Ectodermal cell (in vitro differentiated cells): ENCODE measurements around the gene ZNF804A.
"Not testable (repeated sequence)": the region's sequence is repeated elsewhere in the genome, so short reads cannot be mapped to it uniquely, and the experiment has no call there.

ENCODE experiments used
- H3K27ac ChIP-seq: 2 replicates; pipeline ENCODE4 v1.7.0; 2013; ENCODE audit warnings: mild to moderate bottlenecking, low read depth, low read length; ENCODE audit not compliant: insufficient read depth, poor library complexity, severe bottlenecking
- H3K27me3 ChIP-seq: 2 replicates; pipeline ENCODE4 v1.7.0; 2013; ENCODE audit warnings: mild to moderate bottlenecking, low read length; ENCODE audit not compliant: insufficient read depth, control insufficient read depth, poor library complexity, severe bottlenecking
- H3K36me3 ChIP-seq: one replicate; pipeline ENCODE4 v1.7.0; 2013; ENCODE audit warnings: low read length; ENCODE audit not compliant: control insufficient read depth, insufficient read depth
- H3K4me1 ChIP-seq: one replicate; pipeline ENCODE4 v1.7.0; 2013; ENCODE audit warnings: low read length; ENCODE audit not compliant: control insufficient read depth, insufficient read depth
- H3K4me3 ChIP-seq: 2 replicates; pipeline ENCODE4 v1.7.0; 2013; ENCODE audit warnings: low read depth, low read length, control low read depth; ENCODE audit not compliant: insufficient read depth
- H3K9me3 ChIP-seq: 2 replicates; pipeline ENCODE4 v1.7.0; 2013; ENCODE audit warnings: mild to moderate bottlenecking, low read length, moderate library complexity; ENCODE audit not compliant: control insufficient read depth
- WGBS, 2 experiments: methylation state at CpG; one replicate each; pipeline ENCODE4 v1.1.7; 2013; ENCODE audit warnings: missing lambda C conversion rate in 2 of 2; 5-methylcytosine and 5-hydroxymethylcytosine counted together

Gene ZNF804A

GRCh38 chr2:184849516-184849915, 251.2 kb downstream of the ZNF804A start:
- H3K9me3 ChIP-seq = no peaks in the 10 kb centered on the region
- H3K36me3 ChIP-seq = no peaks in the 10 kb centered on the region
- H3K4me1 ChIP-seq = no peaks in the 10 kb centered on the region
- no peak overlapping the region for H3K4me3 ChIP-seq
- H3K27ac ChIP-seq = no peak overlapping the region
- H3K27me3 ChIP-seq = no peaks in the 10 kb centered on the region

- Histone ChIP-seq H3K4me1 (no peaks in the 10 kb centered on the region), H3K27me3 (no peaks in the 10 kb centered on the region)
- WGBS, 2 experiments = 91 to 92% methylated on average over 1 of the region's 1 CpG
Observed at GRCh38 chr2:184851576-184851975, 253.2 kb downstream of the ZNF804A start.

GRCh38 chr2:184859187-184859586, 260.9 kb downstream of the ZNF804A start:
- no peak overlapping the region for H3K27ac ChIP-seq
- no peaks in the 10 kb centered on the region for H3K9me3 ChIP-seq
- no peaks in the 10 kb centered on the region for H3K36me3 ChIP-seq
- H3K4me3 ChIP-seq = no peak overlapping the region
- no peaks in the 10 kb centered on the region for H3K27me3 ChIP-seq
- no peaks in the 10 kb centered on the region for H3K4me1 ChIP-seq

More at GRCh38 chr2:184851576-184851975, 253.2 kb downstream of the ZNF804A start:
- H3K27ac ChIP-seq = no peak overlapping the region
- H3K9me3 ChIP-seq = no peaks in the 10 kb centered on the region
- H3K4me3 ChIP-seq = no peak overlapping the region
- no peaks in the 10 kb centered on the region for H3K36me3 ChIP-seq

GRCh38 chr2:184860744-184861143, 262.4 kb downstream of the ZNF804A start:
- no peaks in the 10 kb centered on the region for H3K27me3 ChIP-seq
- no peak overlapping the region for H3K27ac ChIP-seq
- WGBS, 2 experiments = 94 to 97% methylated on average over 2 of the region's 2 CpGs
- no peak overlapping the region for H3K4me3 ChIP-seq
- no peaks in the 10 kb centered on the region for H3K36me3 ChIP-seq
- no peaks in the 10 kb centered on the region for H3K4me1 ChIP-seq
- no peaks in the 10 kb centered on the region for H3K9me3 ChIP-seq

- Histone ChIP-seq H3K4me1 (no peaks in the 10 kb centered on the region), H3K9me3 (no peaks in the 10 kb centered on the region), H3K4me3 (no peak overlapping the region), H3K36me3 (no peaks in the 10 kb centered on the region), H3K27ac (no peak overlapping the region), H3K27me3 (no peaks in the 10 kb centered on the region)
Observed at GRCh38 chr2:184875212-184875611, 276.9 kb downstream of the ZNF804A start.

- Histone ChIP-seq H3K4me3 (no peak overlapping the region), H3K27me3 (no peaks in the 10 kb centered on the region), H3K4me1 (no peaks in the 10 kb centered on the region), H3K36me3 (no peaks in the 10 kb centered on the region), H3K27ac (no peak overlapping the region), H3K9me3 (no peaks in the 10 kb centered on the region)
Observed at GRCh38 chr2:184875911-184876310, 277.6 kb downstream of the ZNF804A start.

- H3K4me1 ChIP-seq = no peaks in the 10 kb centered on the region
- no peak overlapping the region for H3K4me3 ChIP-seq
- no peaks in the 10 kb centered on the region for H3K36me3 ChIP-seq
- no peaks in the 10 kb centered on the region for H3K9me3 ChIP-seq
- WGBS, 2 experiments = 93 to 97% methylated on average over 2 of the region's 2 CpGs
- no peak overlapping the region for H3K27ac ChIP-seq
- H3K27me3 ChIP-seq = no peaks in the 10 kb centered on the region
Observed at GRCh38 chr2:184877909-184878308, 279.6 kb downstream of the ZNF804A start.

- H3K4me3 ChIP-seq = no peak overlapping the region
- no peaks in the 10 kb centered on the region for H3K9me3 ChIP-seq
- WGBS, 2 experiments = no CpG with 5 or more reads among the region's 1 CpG
- no peaks in the 10 kb centered on the region for H3K36me3 ChIP-seq
- no peaks in the 10 kb centered on the region for H3K27me3 ChIP-seq
- no peaks in the 10 kb centered on the region for H3K4me1 ChIP-seq
- H3K27ac ChIP-seq = no peak overlapping the region
Observed at GRCh38 chr2:184879671-184880070, 281.3 kb downstream of the ZNF804A start.

- H3K4me1 ChIP-seq, H3K27ac ChIP-seq, H3K36me3 ChIP-seq, H3K27me3 ChIP-seq, H3K4me3 ChIP-seq, H3K9me3 ChIP-seq: not testable (repeated sequence)
- 86 to 96% methylated on average over 2 of the region's 2 CpGs for WGBS, 2 experiments
Observed at GRCh38 chr2:184886585-184886984, 288.3 kb downstream of the ZNF804A start.

GRCh38 chr2:184890311-184890710, 292.0 kb downstream of the ZNF804A start:
- Histone ChIP-seq H3K4me1 (no peaks in the 10 kb centered on the region), H3K4me3 (no peak overlapping the region), H3K9me3 (no peaks in the 10 kb centered on the region), H3K27me3 (no peaks in the 10 kb centered on the region), H3K36me3 (no peaks in the 10 kb centered on the region), H3K27ac (no peak overlapping the region)

- WGBS, 2 experiments = 76 to 83% methylated on average over 1 of the region's 1 CpG
- H3K27me3 ChIP-seq = no peaks in the 10 kb centered on the region
- H3K4me1 ChIP-seq = no peaks in the 10 kb centered on the region
- H3K36me3 ChIP-seq = no peaks in the 10 kb centered on the region
- no peak overlapping the region for H3K27ac ChIP-seq
- no peak overlapping the region for H3K4me3 ChIP-seq
- no peaks in the 10 kb centered on the region for H3K9me3 ChIP-seq
Observed at GRCh38 chr2:184904991-184905390, 306.7 kb downstream of the ZNF804A start.
